ENCODE measurements around the gene NAALADL2.

DNA sequence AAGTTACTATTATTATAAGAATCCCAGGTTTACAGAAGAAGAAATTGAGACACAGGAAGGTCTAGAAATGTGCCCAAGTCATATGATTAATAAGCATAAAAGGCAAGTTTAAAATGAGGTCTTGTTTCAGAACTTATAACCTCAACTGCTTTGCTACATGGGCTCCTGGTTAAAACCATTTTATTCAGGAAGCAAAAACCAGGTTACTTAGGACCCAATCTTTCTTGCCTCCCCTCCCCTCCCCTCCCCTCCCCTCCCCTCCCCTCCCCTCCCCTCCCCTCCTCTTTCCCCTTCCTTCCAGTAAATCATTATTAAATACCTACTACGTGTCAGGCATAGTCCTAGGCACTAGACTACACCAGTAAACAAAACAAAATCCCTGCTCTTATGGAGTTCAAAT, 93.9 kb downstream of the NAALADL2 start:
- no peak for TF ChIP-seq CTCF (IDR thresholded peaks at IDR 0.05)
- TF ChIP-seq POLR2A (IDR thresholded peaks at IDR 0.05), result no peak

Measured in body of pancreas (tissue), 4 donors.